ENCODE data around the gene EXPH5.

GRCh38 chr11:108551651-108552462, 41.7 kb downstream of the EXPH5 start:
- TF ChIP-seq, protein P1, sequence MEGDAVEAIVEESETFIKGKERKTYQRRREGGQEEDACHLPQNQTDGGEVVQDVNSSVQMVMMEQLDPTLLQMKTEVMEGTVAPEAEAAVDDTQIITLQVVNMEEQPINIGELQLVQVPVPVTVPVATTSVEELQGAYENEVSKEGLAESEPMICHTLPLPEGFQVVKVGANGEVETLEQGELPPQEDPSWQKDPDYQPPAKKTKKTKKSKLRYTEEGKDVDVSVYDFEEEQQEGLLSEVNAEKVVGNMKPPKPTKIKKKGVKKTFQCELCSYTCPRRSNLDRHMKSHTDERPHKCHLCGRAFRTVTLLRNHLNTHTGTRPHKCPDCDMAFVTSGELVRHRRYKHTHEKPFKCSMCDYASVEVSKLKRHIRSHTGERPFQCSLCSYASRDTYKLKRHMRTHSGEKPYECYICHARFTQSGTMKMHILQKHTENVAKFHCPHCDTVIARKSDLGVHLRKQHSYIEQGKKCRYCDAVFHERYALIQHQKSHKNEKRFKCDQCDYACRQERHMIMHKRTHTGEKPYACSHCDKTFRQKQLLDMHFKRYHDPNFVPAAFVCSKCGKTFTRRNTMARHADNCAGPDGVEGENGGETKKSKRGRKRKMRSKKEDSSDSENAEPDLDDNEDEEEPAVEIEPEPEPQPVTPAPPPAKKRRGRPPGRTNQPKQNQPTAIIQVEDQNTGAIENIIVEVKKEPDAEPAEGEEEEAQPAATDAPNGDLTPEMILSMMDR (IDR thresholded peaks at IDR 0.05): no peak
- TF ChIP-seq POLR2A (IDR thresholded peaks at IDR 0.05): no peak

Data from Peyer's patch (tissue), 4 donors.